GM21529 (cell line): ENCODE measurements around the gene SMPX.

Experiments
- ATAC-seq: cut with Tn5 transposase; IDR thresholded peaks from one replicate; pipeline ENCODE4 v1.9.1; 2021; ENCODE audit not compliant: unreplicated experiment

Gene SMPX

GRCh38 chrX:21715825-21716224 is 42.1 kb downstream of the SMPX start:
- no peak for ATAC-seq

- ATAC-seq = no peak
Measured at GRCh38 chrX:21715337-21715736, 42.6 kb downstream of the SMPX start.

GRCh38 chrX:21711848-21712197 is 46.1 kb downstream of the SMPX start:
- ATAC-seq = no peak

- ATAC-seq = no peak
Measured at GRCh38 chrX:21711129-21711847, 46.6 kb downstream of the SMPX start.

- no peak for ATAC-seq
Measured at GRCh38 chrX:21708116-21708515, 49.8 kb downstream of the SMPX start.

- ATAC-seq = no peak
Measured at GRCh38 chrX:21705225-21705624, 52.7 kb downstream of the SMPX start.

- ATAC-seq = no peak
Measured at GRCh38 chrX:21702725-21703124, 55.2 kb downstream of the SMPX start.

- ATAC-seq = no peak
Measured at GRCh38 chrX:21700967-21701366, 56.9 kb downstream of the SMPX start.

- ATAC-seq = no peak
Measured at GRCh38 chrX:21700275-21700674, 57.6 kb downstream of the SMPX start.

GRCh38 chrX:21699136-21699535 is 58.8 kb downstream of the SMPX start:
- no peak for ATAC-seq

GRCh38 chrX:21698272-21698671 is 59.6 kb downstream of the SMPX start:
- ATAC-seq = no peak

GRCh38 chrX:21691512-21692018 is 66.4 kb downstream of the SMPX start:
- ATAC-seq = no peak

GRCh38 chrX:21683941-21684340 is 74.0 kb downstream of the SMPX start:
- ATAC-seq = no peak

- ATAC-seq = no peak
Measured at GRCh38 chrX:21678048-21678612, 79.8 kb downstream of the SMPX start.

GRCh38 chrX:21675931-21676330 is 82.0 kb downstream of the SMPX start:
- ATAC-seq = no peak

- no peak for ATAC-seq
Measured at GRCh38 chrX:21674430-21675186, 83.3 kb downstream of the SMPX start.

- ATAC-seq = no peak
Measured at GRCh38 chrX:21666679-21667078, 91.2 kb downstream of the SMPX start.

GRCh38 chrX:21666252-21666651 is 91.7 kb downstream of the SMPX start:
- no peak for ATAC-seq

GRCh38 chrX:21662761-21663160 is 95.2 kb downstream of the SMPX start:
- ATAC-seq = no peak

- ATAC-seq = no peak
Measured at GRCh38 chrX:21661316-21661715, 96.6 kb downstream of the SMPX start.

- ATAC-seq = no peak
Measured at GRCh38 chrX:21660156-21660555, 97.8 kb downstream of the SMPX start.

GRCh38 chrX:21659320-21659719 is 98.6 kb downstream of the SMPX start:
- ATAC-seq = no peak
